Measurements from ENCODE around the gene EPHB4.

GRCh38 chr7:100773491-100773890 lies 53.8 kb downstream of the EPHB4 start:
- no peak for TF ChIP-seq CTCF (conservative IDR thresholded peaks at IDR 0.05; ENCODE audit: low read length)
- no peak for TF ChIP-seq EZH2phosphoT487 (IDR thresholded peaks at IDR 0.05; ENCODE audit: borderline replicate concordance)

All from Loucy (cell line).